ENCODE measurements around the gene STXBP6. TPM values are rescaled to one million over a fixed set of nuclear protein-coding genes. Genes with fewer than 3 reads are reported as not detected.

The STXBP6 gene
- total and polyA plus RNA-seq, 2 donors (not counting 3 experiments of a cell fraction or from before 2014, with no cell fraction given), result 0.06 TPM; not detected in 1

DNA sequence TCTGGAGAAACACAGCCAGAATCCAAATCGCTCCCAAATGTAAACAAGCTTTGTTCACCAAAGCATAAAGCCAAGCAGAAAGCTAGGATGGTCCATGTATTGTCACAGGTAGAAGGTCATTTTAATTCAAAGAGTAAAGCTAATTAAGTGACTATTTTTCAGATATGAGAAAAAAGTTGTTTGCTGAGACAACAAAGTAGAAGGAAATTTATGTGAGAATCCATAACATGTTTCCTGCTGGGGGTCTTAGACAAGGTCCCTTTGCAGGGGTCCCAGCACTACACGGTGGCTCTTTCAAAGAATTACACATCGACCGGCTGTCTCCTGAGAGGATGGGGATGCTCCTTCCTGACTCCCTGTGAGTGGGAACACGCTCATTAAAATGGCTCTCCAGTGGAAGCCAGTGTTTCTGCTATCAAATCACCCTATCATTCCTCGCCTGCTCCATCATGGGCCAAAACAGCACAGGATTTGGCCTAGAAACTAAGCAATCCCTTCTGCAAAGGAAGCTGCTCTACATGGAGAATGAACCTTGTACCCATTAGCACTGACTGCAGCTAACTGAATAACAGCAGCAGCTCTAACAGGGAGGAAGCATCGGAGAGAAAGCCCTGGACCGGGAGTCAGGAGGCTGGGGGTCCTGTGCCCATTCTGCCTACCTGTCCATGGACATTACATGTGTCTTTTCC is 175.3 kb downstream of the STXBP6 start:
- POLR2A ChIA-PET, result no interaction called here
- Histone ChIP-seq H3K27ac (ENCODE audit: insufficient read depth, low read depth, low read length) (no peak overlapping the region), H3K9me3 (replicated peaks; ENCODE audit: control insufficient read depth, insufficient read depth, low read length) (no peaks in the 10 kb centered on the region), H3K79me2 (ENCODE audit: control insufficient read depth, insufficient read depth, low read length) (no peaks in the 10 kb centered on the region), H3K4me2 (ENCODE audit: insufficient read depth, low read length) (no peak overlapping the region), H4K20me1 (replicated peaks; ENCODE audit: control insufficient read depth, extremely low read depth, insufficient read depth, low read length) (no peaks in the 10 kb centered on the region), H3K4me1 (ENCODE audit: control insufficient read depth, extremely low read depth, insufficient read depth, low read length) (no peaks in the 10 kb centered on the region), H3K36me3 (ENCODE audit: control insufficient read depth in 2 of 2, extremely low read depth in 1 of 2, insufficient read depth in 2 of 2, low read length in 2 of 2) (no peaks in the 10 kb centered on the region), H3K27me3 (ENCODE audit: control insufficient read depth in 2 of 2, insufficient read depth in 2 of 2, low read length in 2 of 2) (no peaks in the 10 kb centered on the region), H3K9me1 (replicated peaks; ENCODE audit: control insufficient read depth, extremely low read depth, insufficient read depth, low read length) (no peaks in the 10 kb centered on the region), H3K4me3 (replicated peaks in 1 of 3; ENCODE audit: insufficient read depth in 1 of 3, low read depth in 1 of 3, low read length in 3 of 3) (no peak overlapping the region), H3K9ac (replicated peaks; ENCODE audit: extremely low read depth, insufficient read depth, low read length) (no peak overlapping the region), H2AFZ (ENCODE audit: low read depth, low read length) (no peak overlapping the region)
- FAIRE-seq (no peak), DNase-seq (ENCODE audit: low read depth, low spot score) (no peak)
- TF ChIP-seq MYC (IDR thresholded peaks at IDR 0.05; ENCODE audit: low read depth, low read length), result no peak
- TF ChIP-seq, protein P1, sequence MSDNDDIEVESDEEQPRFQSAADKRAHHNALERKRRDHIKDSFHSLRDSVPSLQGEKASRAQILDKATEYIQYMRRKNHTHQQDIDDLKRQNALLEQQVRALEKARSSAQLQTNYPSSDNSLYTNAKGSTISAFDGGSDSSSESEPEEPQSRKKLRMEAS (IDR thresholded peaks at IDR 0.05; ENCODE audit: insufficient read depth, insufficient read length), result no peak
- TF ChIP-seq POLR2AphosphoS5 (IDR thresholded peaks at IDR 0.05; ENCODE audit: insufficient read depth, low read depth, low read length), result no peak
- no peak for TF ChIP-seq JUN (IDR thresholded peaks at IDR 0.05; ENCODE audit: borderline replicate concordance, insufficient read depth, insufficient read length, low read depth)
- no peak for TF ChIP-seq EZH2 (IDR thresholded peaks at IDR 0.05; ENCODE audit: borderline replicate concordance, low read depth, low read length, severe bottlenecking)
- TF ChIP-seq, protein P2, sequence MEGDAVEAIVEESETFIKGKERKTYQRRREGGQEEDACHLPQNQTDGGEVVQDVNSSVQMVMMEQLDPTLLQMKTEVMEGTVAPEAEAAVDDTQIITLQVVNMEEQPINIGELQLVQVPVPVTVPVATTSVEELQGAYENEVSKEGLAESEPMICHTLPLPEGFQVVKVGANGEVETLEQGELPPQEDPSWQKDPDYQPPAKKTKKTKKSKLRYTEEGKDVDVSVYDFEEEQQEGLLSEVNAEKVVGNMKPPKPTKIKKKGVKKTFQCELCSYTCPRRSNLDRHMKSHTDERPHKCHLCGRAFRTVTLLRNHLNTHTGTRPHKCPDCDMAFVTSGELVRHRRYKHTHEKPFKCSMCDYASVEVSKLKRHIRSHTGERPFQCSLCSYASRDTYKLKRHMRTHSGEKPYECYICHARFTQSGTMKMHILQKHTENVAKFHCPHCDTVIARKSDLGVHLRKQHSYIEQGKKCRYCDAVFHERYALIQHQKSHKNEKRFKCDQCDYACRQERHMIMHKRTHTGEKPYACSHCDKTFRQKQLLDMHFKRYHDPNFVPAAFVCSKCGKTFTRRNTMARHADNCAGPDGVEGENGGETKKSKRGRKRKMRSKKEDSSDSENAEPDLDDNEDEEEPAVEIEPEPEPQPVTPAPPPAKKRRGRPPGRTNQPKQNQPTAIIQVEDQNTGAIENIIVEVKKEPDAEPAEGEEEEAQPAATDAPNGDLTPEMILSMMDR (IDR thresholded peaks at IDR 0.05; ENCODE audit: extremely low read depth in 1 of 2, insufficient read depth in 1 of 2, low read depth in 1 of 2, low read length in 2 of 2), result no peak
- no peak for TF ChIP-seq POLR2A (IDR thresholded peaks at IDR 0.05; ENCODE audit: low read depth, low read length)
- TF ChIP-seq FOS (IDR thresholded peaks at IDR 0.05; ENCODE audit: borderline replicate concordance, insufficient read depth, low read length), result no peak
- TF ChIP-seq GATA2 (IDR thresholded peaks at IDR 0.05; ENCODE audit: insufficient read depth, insufficient read length, low read depth, low read length), result no peak
- intact Hi-C loops (cut with micrococcal nuclease) (no loop called here), dilution Hi-C loops (cut with MboI; ENCODE audit: extremely low pct_ligation_motif_present, low sequenced_read_pairs) (no loop called here)
- no TSS peak for BruUV-seq (replicated peaks)
- CTCF ChIA-PET, result no interaction called here

All from endothelial cell of umbilical vein (primary cell).